Liver (tissue), 9 donors: Measurements from ENCODE around the gene SNX33. TPM values are rescaled to one million over a fixed set of nuclear protein-coding genes. Genes with fewer than 3 reads are reported as not detected.
"Not testable (repeated sequence)": the region's sequence is repeated elsewhere in the genome, so short reads cannot be mapped to it uniquely, and the experiment has no call there.

Experiments used
- DNase-seq: peaks from one replicate; pipeline ENCODE4 v3.0.0-alpha.2; 2017; ENCODE audit warnings: low spot score
- H3K27ac ChIP-seq, 2 donors: one replicate each; pipeline ENCODE4 v1.7.0; 2013; ENCODE audit warnings: inconsistent platforms in 2 of 2, low read length in 2 of 2, control low read depth in 1 of 2, low read depth in 1 of 2, mild to moderate bottlenecking in 1 of 2
- H3K27me3 ChIP-seq, 4 donors: one replicate each; pipeline versions ENCODE4 v1.6.1 to v1.7.0; 2013; ENCODE audit warnings: low read length in 3 of 4, inconsistent platforms in 1 of 4, mild to moderate bottlenecking in 1 of 4, moderate library complexity in 1 of 4; ENCODE audit not compliant: control insufficient read depth in 4 of 4, insufficient read depth in 4 of 4
- H3K36me3 ChIP-seq, 4 donors: one replicate each; pipeline versions ENCODE4 v1.6.1 to v1.7.0; 2013; ENCODE audit warnings: low read length in 3 of 4, mild to moderate bottlenecking in 3 of 4, low read depth in 1 of 4, moderate library complexity in 1 of 4; ENCODE audit not compliant: control insufficient read depth in 4 of 4, insufficient read depth in 3 of 4
- H3K4me1 ChIP-seq, 4 donors: one replicate each; pipeline versions ENCODE4 v1.6.1 to v1.7.0; 2013; ENCODE audit warnings: low read length in 3 of 4, mild to moderate bottlenecking in 3 of 4, moderate library complexity in 1 of 4; ENCODE audit not compliant: control insufficient read depth in 4 of 4, insufficient read depth in 4 of 4
- H3K4me3 ChIP-seq, 3 donors: one replicate each; pipeline versions ENCODE4 v1.6.1 to v1.7.0; 2013; ENCODE audit warnings: low read length in 3 of 3, control low read depth in 1 of 3, low read depth in 1 of 3, mild to moderate bottlenecking in 1 of 3
- H3K9ac ChIP-seq, 2 donors: one replicate each; pipeline ENCODE4 v1.7.0; 2013; ENCODE audit warnings: low read length in 2 of 2, mild to moderate bottlenecking in 2 of 2, moderate library complexity in 2 of 2, control low read depth in 1 of 2, low read depth in 1 of 2
- H3K9me3 ChIP-seq, 4 donors: one replicate each; pipeline versions ENCODE4 v1.6.1 to v1.7.0; 2013; ENCODE audit warnings: low read length in 3 of 4; ENCODE audit not compliant: control insufficient read depth in 4 of 4
- ATF3 ChIP-seq: IDR thresholded peaks from 2 replicates; pipeline ENCODE4 v1.6.1; 2016; ENCODE audit warnings: antibody characterized with exemption
- CTCF ChIP-seq: fragments of 150-350 bp; IDR thresholded peaks from 2 replicates; pipeline ENCODE4 v1.5.1; 2017; ENCODE audit warnings: improper control_type of control experiment, low read depth, low read length; ENCODE audit not compliant: missing input control
- FOXA2 ChIP-seq: IDR thresholded peaks from 2 replicates; pipeline ENCODE4 v1.6.1; 2016; ENCODE audit warnings: antibody characterized with exemption
- HNF4A ChIP-seq, 2 donors: conservative IDR thresholded peaks; 2 replicates each; pipeline ENCODE4 v1.6.1; 2016; ENCODE audit warnings: antibody characterized with exemption in 2 of 2, mild to moderate bottlenecking in 2 of 2
- HNF4G ChIP-seq: IDR thresholded peaks from 2 replicates; pipeline ENCODE4 v1.6.1; 2016; ENCODE audit warnings: antibody characterized with exemption
- JUND ChIP-seq, 2 donors: IDR thresholded peaks; 2 replicates each; pipeline ENCODE4 v1.6.1; 2016; ENCODE audit warnings: antibody characterized with exemption in 2 of 2
- MAX ChIP-seq: IDR thresholded peaks from 2 replicates; pipeline ENCODE4 v1.6.1; 2016; ENCODE audit warnings: antibody characterized with exemption
- RAD21 ChIP-seq, 2 donors: IDR thresholded peaks; 2 replicates each; pipeline ENCODE4 v1.6.1; 2016; ENCODE audit warnings: antibody characterized with exemption in 2 of 2, mild to moderate bottlenecking in 2 of 2
- YY1 ChIP-seq: IDR thresholded peaks from 2 replicates; pipeline ENCODE4 v1.6.1; 2016; ENCODE audit warnings: antibody characterized with exemption, mild to moderate bottlenecking
- ZBTB33 ChIP-seq: IDR thresholded peaks from 2 replicates; pipeline ENCODE4 v1.6.1; 2016; ENCODE audit warnings: antibody characterized with exemption
- WGBS: extraction: QIAGEN DNeasy Blood & Tissue Kit; methylation state at CpG from one replicate; pipeline ENCODE4 v1.1.7; 2013; 5-methylcytosine and 5-hydroxymethylcytosine counted together
- polyA plus RNA-seq, 2 donors: library from polyadenylated mRNA; stranded (reverse) in 1 of 2; unstranded in 1 of 2; fragments of 200-250 nt in 1 of 2; fragments of >200 nt in 1 of 2; fragmentation: Nextera tagmentation in 1 of 2; extraction: Ambion mirVana in 1 of 2; gene quantifications; one replicate each; pipeline versions ENCODE4 v1.2.1 to v1.2.3, GENCODE V29; 2013 to 2015
- total RNA-seq, 2 donors: library from RNA; depleted of rRNA; stranded (reverse); fragments of >200 nt; gene quantifications; one replicate each; pipeline ENCODE4 v1.2.3, GENCODE V29; 2014
- donor health status: healthy.
- donor health status: healthy.
- donor health status: healthy.
- donor health status: healthy.
- donor health status: healthy.

SNX33 gene
- total and polyA plus RNA-seq, 4 donors: 7.1 to 10.8 (median 9.1) TPM

- TF ChIP-seq ATF3: no peak
- no peak for TF ChIP-seq JUND (IDR thresholded peaks at IDR 0.05)
- no peak for TF ChIP-seq ZBTB33
- TF ChIP-seq YY1: no peak
- TF ChIP-seq HNF4A (conservative IDR thresholded peaks at IDR 0.05): no peak
- TF ChIP-seq HNF4G: no peak
- TF ChIP-seq RAD21 (IDR thresholded peaks at IDR 0.05): no peak
These were observed 32.5 kb downstream of the SNX33 start (continued) for GRCh38 chr15:75680007-75680789.

GRCh38 chr15:75682181-75683135, 34.7 kb downstream of the SNX33 start:
- no peak for TF ChIP-seq HNF4G
- TF ChIP-seq FOXA2: no peak
- no peak for TF ChIP-seq CTCF
- TF ChIP-seq MAX: no peak
- no peak for DNase-seq

GRCh38 chr15:75683646-75684312, 36.1 kb downstream of the SNX33 start:
- not testable (repeated sequence) for H3K9me3 ChIP-seq, H3K4me3 ChIP-seq, H3K27me3 ChIP-seq, H3K36me3 ChIP-seq, H3K27ac ChIP-seq, H3K9ac ChIP-seq
- peak; percentile 80 for DNase-seq
- WGBS: 20% methylated on average over 14 of the region's 14 CpGs
- TF ChIP-seq RAD21 (IDR thresholded peaks at IDR 0.05): peak; percentile 79 to 86
- TF ChIP-seq CTCF: peak; percentile 75
- H3K4me1 ChIP-seq: peaks cover 5 to 12% (median 8%) of the 10 kb centered on the region in 4 donors

More at GRCh38 chr15:75682181-75683135, 34.7 kb downstream of the SNX33 start:
- Histone ChIP-seq H3K27me3 (no peaks in the 10 kb centered on the region), H3K4me3 (no peak overlapping the region), H3K36me3 (no peaks in the 10 kb centered on the region), H3K27ac (no peak overlapping the region), H3K9me3 (no peaks in the 10 kb centered on the region), H3K4me1 (peaks cover 5 to 12% (median 8%) of the 10 kb centered on the region in 4 donors), H3K9ac (no peak overlapping the region)
- 83% methylated on average over 40 of the region's 40 CpGs for WGBS
